Measurements from ENCODE around the gene CFAP46. TPM values are rescaled to one million over a fixed set of nuclear protein-coding genes. Genes with fewer than 3 reads are reported as not detected.

CFAP46 gene
- total and polyA plus RNA-seq, 2 experiments from 2014 or later = 3.1 to 5.4 TPM

GRCh38 chr10:132813560-132814468 lies 128.6 kb downstream of the CFAP46 start:
- Histone ChIP-seq H3K79me2 (replicated peaks; ENCODE audit: insufficient read depth) (no peaks in the 10 kb centered on the region), H3K4me3 (no peak overlapping the region), H3K9me2 (ENCODE audit: insufficient read depth) (no peaks in the 10 kb centered on the region), H3K36me3 (ENCODE audit: insufficient read depth) (no peaks in the 10 kb centered on the region), H3F3A (replicated peaks; ENCODE audit: low read depth) (no peaks in the 10 kb centered on the region), H2AFZ (no peak overlapping the region), H3K4me2 (no peak overlapping the region), H3K27ac (ENCODE audit: low read depth) (no peak overlapping the region), H3K27me3 (ENCODE audit: insufficient read depth) (no peaks in the 10 kb centered on the region), H4K20me1 (replicated peaks; ENCODE audit: insufficient read depth) (no peaks in the 10 kb centered on the region), H3K4me1 (ENCODE audit: insufficient read depth) (no peaks in the 10 kb centered on the region)
- no peak for ATAC-seq
- Mint-ChIP-seq H3K9me3 (peaks cover 2% of the 10 kb centered on the region; the same call in 1 of the 3 replicates), H3K36me3 (ENCODE audit: low read depth) (no peaks in the 10 kb centered on the region), H3K27me3 (ENCODE audit: insufficient read depth, low read depth, poor library complexity) (peaks cover 6% of the 10 kb centered on the region), H3K4me3 (no peak overlapping the region), H3K27ac (no peak overlapping the region), H3K4me1 (0 out of 3 replicates have a peak, but pooled peaks cover 3% of the 10 kb centered on the region)
- DNase-seq (ENCODE audit: low spot score) = no peak
- TF ChIP-seq CREB1 (CRISPR knock-in tag; IDR thresholded peaks at IDR 0.05; ENCODE audit: low read depth) = no peak
- TF ChIP-seq, protein P1, sequence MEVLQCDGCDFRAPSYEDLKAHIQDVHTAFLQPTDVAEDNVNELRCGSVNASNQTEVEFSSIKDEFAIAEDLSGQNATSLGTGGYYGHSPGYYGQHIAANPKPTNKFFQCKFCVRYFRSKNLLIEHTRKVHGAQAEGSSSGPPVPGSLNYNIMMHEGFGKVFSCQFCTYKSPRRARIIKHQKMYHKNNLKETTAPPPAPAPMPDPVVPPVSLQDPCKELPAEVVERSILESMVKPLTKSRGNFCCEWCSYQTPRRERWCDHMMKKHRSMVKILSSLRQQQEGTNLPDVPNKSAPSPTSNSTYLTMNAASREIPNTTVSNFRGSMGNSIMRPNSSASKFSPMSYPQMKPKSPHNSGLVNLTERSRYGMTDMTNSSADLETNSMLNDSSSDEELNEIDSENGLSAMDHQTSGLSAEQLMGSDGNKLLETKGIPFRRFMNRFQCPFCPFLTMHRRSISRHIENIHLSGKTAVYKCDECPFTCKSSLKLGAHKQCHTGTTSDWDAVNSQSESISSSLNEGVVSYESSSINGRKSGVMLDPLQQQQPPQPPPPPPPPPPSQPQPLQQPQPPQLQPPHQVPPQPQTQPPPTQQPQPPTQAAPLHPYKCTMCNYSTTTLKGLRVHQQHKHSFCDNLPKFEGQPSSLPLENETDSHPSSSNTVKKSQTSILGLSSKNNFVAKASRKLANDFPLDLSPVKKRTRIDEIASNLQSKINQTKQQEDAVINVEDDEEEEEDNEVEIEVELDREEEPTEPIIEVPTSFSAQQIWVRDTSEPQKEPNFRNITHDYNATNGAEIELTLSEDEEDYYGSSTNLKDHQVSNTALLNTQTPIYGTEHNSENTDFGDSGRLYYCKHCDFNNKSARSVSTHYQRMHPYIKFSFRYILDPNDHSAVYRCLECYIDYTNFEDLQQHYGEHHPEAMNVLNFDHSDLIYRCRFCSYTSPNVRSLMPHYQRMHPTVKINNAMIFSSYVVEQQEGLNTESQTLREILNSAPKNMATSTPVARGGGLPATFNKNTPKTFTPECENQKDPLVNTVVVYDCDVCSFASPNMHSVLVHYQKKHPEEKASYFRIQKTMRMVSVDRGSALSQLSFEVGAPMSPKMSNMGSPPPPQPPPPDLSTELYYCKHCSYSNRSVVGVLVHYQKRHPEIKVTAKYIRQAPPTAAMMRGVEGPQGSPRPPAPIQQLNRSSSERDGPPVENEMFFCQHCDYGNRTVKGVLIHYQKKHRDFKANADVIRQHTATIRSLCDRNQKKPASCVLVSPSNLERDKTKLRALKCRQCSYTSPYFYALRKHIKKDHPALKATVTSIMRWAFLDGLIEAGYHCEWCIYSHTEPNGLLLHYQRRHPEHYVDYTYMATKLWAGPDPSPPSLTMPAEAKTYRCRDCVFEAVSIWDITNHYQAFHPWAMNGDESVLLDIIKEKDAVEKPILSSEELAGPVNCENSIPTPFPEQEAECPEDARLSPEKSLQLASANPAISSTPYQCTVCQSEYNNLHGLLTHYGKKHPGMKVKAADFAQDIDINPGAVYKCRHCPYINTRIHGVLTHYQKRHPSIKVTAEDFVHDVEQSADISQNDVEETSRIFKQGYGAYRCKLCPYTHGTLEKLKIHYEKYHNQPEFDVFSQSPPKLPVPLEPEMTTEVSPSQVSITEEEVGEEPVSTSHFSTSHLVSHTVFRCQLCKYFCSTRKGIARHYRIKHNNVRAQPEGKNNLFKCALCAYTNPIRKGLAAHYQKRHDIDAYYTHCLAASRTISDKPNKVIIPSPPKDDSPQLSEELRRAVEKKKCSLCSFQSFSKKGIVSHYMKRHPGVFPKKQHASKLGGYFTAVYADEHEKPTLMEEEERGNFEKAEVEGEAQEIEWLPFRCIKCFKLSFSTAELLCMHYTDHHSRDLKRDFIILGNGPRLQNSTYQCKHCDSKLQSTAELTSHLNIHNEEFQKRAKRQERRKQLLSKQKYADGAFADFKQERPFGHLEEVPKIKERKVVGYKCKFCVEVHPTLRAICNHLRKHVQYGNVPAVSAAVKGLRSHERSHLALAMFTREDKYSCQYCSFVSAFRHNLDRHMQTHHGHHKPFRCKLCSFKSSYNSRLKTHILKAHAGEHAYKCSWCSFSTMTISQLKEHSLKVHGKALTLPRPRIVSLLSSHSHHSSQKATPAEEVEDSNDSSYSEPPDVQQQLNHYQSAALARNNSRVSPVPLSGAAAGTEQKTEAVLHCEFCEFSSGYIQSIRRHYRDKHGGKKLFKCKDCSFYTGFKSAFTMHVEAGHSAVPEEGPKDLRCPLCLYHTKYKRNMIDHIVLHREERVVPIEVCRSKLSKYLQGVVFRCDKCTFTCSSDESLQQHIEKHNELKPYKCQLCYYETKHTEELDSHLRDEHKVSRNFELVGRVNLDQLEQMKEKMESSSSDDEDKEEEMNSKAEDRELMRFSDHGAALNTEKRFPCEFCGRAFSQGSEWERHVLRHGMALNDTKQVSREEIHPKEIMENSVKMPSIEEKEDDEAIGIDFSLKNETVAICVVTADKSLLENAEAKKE (CRISPR knock-in tag; IDR thresholded peaks at IDR 0.05) = no peak
- no peak for TF ChIP-seq JUNB (IDR thresholded peaks at IDR 0.05; ENCODE audit: unreplicated experiment)
- no peak for TF ChIP-seq ZNF114 (CRISPR knock-in tag; IDR thresholded peaks at IDR 0.05)
- TF ChIP-seq, protein P2, sequence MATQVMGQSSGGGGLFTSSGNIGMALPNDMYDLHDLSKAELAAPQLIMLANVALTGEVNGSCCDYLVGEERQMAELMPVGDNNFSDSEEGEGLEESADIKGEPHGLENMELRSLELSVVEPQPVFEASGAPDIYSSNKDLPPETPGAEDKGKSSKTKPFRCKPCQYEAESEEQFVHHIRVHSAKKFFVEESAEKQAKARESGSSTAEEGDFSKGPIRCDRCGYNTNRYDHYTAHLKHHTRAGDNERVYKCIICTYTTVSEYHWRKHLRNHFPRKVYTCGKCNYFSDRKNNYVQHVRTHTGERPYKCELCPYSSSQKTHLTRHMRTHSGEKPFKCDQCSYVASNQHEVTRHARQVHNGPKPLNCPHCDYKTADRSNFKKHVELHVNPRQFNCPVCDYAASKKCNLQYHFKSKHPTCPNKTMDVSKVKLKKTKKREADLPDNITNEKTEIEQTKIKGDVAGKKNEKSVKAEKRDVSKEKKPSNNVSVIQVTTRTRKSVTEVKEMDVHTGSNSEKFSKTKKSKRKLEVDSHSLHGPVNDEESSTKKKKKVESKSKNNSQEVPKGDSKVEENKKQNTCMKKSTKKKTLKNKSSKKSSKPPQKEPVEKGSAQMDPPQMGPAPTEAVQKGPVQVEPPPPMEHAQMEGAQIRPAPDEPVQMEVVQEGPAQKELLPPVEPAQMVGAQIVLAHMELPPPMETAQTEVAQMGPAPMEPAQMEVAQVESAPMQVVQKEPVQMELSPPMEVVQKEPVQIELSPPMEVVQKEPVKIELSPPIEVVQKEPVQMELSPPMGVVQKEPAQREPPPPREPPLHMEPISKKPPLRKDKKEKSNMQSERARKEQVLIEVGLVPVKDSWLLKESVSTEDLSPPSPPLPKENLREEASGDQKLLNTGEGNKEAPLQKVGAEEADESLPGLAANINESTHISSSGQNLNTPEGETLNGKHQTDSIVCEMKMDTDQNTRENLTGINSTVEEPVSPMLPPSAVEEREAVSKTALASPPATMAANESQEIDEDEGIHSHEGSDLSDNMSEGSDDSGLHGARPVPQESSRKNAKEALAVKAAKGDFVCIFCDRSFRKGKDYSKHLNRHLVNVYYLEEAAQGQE (IDR thresholded peaks at IDR 0.05; ENCODE audit: unreplicated experiment) = no peak
- TF ChIP-seq EZH2phosphoT487 (IDR thresholded peaks at IDR 0.05; ENCODE audit: unreplicated experiment) = no peak
- no peak for TF ChIP-seq POLR2AphosphoS5 (IDR thresholded peaks at IDR 0.05; ENCODE audit: low read depth)
- TF ChIP-seq EZH2 (IDR thresholded peaks at IDR 0.05; ENCODE audit: low read depth, unreplicated experiment) = no peak
- TF ChIP-seq NANOG (IDR thresholded peaks at IDR 0.05; ENCODE audit: borderline replicate concordance) = no peak
- TF ChIP-seq STAT1 (IDR thresholded peaks at IDR 0.05; ENCODE audit: unreplicated experiment) = no peak
- TF ChIP-seq ZNF331 (CRISPR knock-in tag; IDR thresholded peaks at IDR 0.05; ENCODE audit: low read depth) = no peak
- no peak for TF ChIP-seq CTCF (conservative IDR thresholded peaks at IDR 0.05; ENCODE audit: low read depth in 2 of 2)
- TF ChIP-seq ETS1 (IDR thresholded peaks at IDR 0.05) = no peak
